ENCODE results near the gene EIF1AX. TPM values are rescaled to one million over a fixed set of nuclear protein-coding genes. Genes with fewer than 3 reads are reported as not detected.

The EIF1AX gene
- total and polyA plus RNA-seq, 7 donors, result 34.0 to 75.7 (median 48.6) TPM

DNA sequence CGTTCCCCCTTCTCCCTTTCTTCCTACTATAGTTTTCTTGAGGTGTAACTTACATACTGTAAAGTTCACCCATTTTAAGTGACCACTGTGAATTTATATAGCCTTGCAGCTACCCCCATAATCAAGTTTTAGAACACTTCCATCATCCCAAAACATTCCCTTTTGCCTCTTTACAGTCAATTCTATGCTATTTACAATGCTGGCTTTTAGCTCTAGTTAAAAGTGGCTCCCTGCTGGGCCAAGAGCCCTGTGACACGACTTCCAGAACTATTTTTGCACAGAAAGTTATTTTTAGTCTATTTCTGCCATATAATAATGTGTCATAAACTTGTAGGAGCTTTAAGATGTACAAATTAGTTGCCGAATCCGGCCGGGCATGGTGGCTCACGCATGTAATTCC is 51.8 kb downstream of the EIF1AX start:
- WGBS, 2 donors, result 80 to 85% methylated on average over 6 of the region's 6 CpGs
- H3K9me3 ChIP-seq, result no peaks in the 10 kb centered on the region
- H3K36me3 ChIP-seq, result no peaks in the 10 kb centered on the region
- DNase-seq, result no peak
- no peaks in the 10 kb centered on the region for H3K27me3 ChIP-seq
- H3K4me1 ChIP-seq, result no peaks in the 10 kb centered on the region
- no peak for TF ChIP-seq POLR2AphosphoS5 (IDR thresholded peaks at IDR 0.05)
- no peak overlapping the region for H3K27ac ChIP-seq
- H3K4me3 ChIP-seq, result no peak overlapping the region
- intact Hi-C loops (cut with DNase I), result no loop called here

GRCh38 chrX:20080277-20080676 is 61.4 kb downstream of the EIF1AX start:
- WGBS, 2 donors, result 95 to 96% methylated on average over 1 of the region's 1 CpG
- DNase-seq, result no peak
- no peaks in the 10 kb centered on the region for H3K9me3 ChIP-seq
- no peaks in the 10 kb centered on the region for H3K36me3 ChIP-seq
- TF ChIP-seq CTCF (IDR thresholded peaks at IDR 0.05) (no peak), POLR2A (IDR thresholded peaks at IDR 0.05) (no peak), EP300 (IDR thresholded peaks at IDR 0.05) (no peak), POLR2AphosphoS5 (IDR thresholded peaks at IDR 0.05) (no peak)
- intact Hi-C loops (cut with DNase I), result no loop called here
- H3K27ac ChIP-seq, result no peak overlapping the region
- H3K4me1 ChIP-seq, result no peaks in the 10 kb centered on the region
- no peak overlapping the region for H3K4me3 ChIP-seq
- no peaks in the 10 kb centered on the region for H3K27me3 ChIP-seq

Small RNA genes within 50 kb of the gene (small RNA-seq; reads per million reads assigned to genes)
- gene RF00493 (16.1 to 42.5 (median 35.4) reads per million in 3 donors), gene RF00494 (0 reads per million in 3 donors)

Other genes starting within 250 kb of the EIF1AX start
- 10 to 100 TPM in 1 of 4 donors, 1 to 10 TPM in 3; 7.9 to 16.3 (median 9.8) TPM for gene BCLAF3, start 150.8 kb downstream of the EIF1AX start, total RNA-seq
- 10 to 100 TPM in 1 of 3 donors, 1 to 10 TPM in 2; 4.3 to 11.4 (median 9.5) TPM for gene BCLAF3, start 150.8 kb downstream of the EIF1AX start, polyA plus RNA-seq
- 1 to 10 TPM in 2 of 4 donors, under 1 TPM in 2; 0.66 to 1.4 (median 0.89) TPM for gene MAP7D2, start 24.9 kb downstream of the EIF1AX start, total RNA-seq
- gene MAP7D2, start 24.9 kb downstream of the EIF1AX start, polyA plus RNA-seq, result 1 to 10 TPM; 1.8 to 2.5 (median 2.1) TPM
- 10 to 100 TPM; 34.3 to 41.9 (median 40.2) TPM for gene RPS6KA3, start 125.1 kb upstream of the EIF1AX start, total RNA-seq
- gene RPS6KA3, start 125.1 kb upstream of the EIF1AX start, polyA plus RNA-seq, result 10 to 100 TPM; 18.0 to 25.8 (median 21.0) TPM

Measured in sigmoid colon (tissue), 7 donors.